GOT3 (cell line): Measurements from ENCODE around the gene IQCN.
"Not testable (repeated sequence)": the region's sequence is repeated elsewhere in the genome, so short reads cannot be mapped to it uniquely, and the experiment has no call there.

Experiments
- DNase-seq: peaks from one replicate; lab custom pipeline; 2025; ENCODE audit warnings: mixed read lengths; lab: John Stamatoyannopoulos, UW

Gene IQCN

GRCh38 chr19:18214779-18215433, 59.3 kb downstream of the IQCN start:
- no peak for DNase-seq

- DNase-seq, result no peak
These were observed 62.6 kb downstream of the IQCN start for GRCh38 chr19:18211683-18212082.

- not testable (repeated sequence) for DNase-seq
These were observed 64.3 kb downstream of the IQCN start for GRCh38 chr19:18209912-18210311.

- DNase-seq, result no peak
These were observed 65.9 kb downstream of the IQCN start for GRCh38 chr19:18208098-18208951.
